HG03432 (cell line): ENCODE data around the gene PRAF2.

ENCODE experiments used
- ATAC-seq: cut with Tn5 transposase; IDR thresholded peaks from one replicate; pipeline ENCODE4 v1.9.1; 2021; ENCODE audit warnings: mild to moderate bottlenecking, moderate library complexity; ENCODE audit not compliant: unreplicated experiment

PRAF2 gene

GRCh38 chrX:49043220-49043986, 30.4 kb downstream of the PRAF2 start, which contains the start of gene TFE3:
TFE3 (minus strand) TSS chrX:49043357; CDS start chrX:49043226, 131 bp downstream.
- ATAC-seq = peak; percentile 89

- peak; percentile 4 for ATAC-seq
These were observed 31.1 kb downstream of the PRAF2 start for GRCh38 chrX:49042581-49043219.

- ATAC-seq = no peak
These were observed 31.8 kb downstream of the PRAF2 start for GRCh38 chrX:49041744-49042580.

- no peak for ATAC-seq
These were observed 33.3 kb downstream of the PRAF2 start for GRCh38 chrX:49040376-49040955.

GRCh38 chrX:49039598-49040375, 34.0 kb downstream of the PRAF2 start:
- ATAC-seq = no peak

GRCh38 chrX:49037883-49038475, 35.8 kb downstream of the PRAF2 start:
- ATAC-seq = no peak

- no peak for ATAC-seq
These were observed 43.5 kb downstream of the PRAF2 start for GRCh38 chrX:49030283-49030682.

GRCh38 chrX:49029876-49030275, 43.9 kb downstream of the PRAF2 start:
- ATAC-seq = no peak
